Spleen (tissue), 11 donors: Measurements from ENCODE around the gene ADGRB2. TPM values are rescaled to one million over a fixed set of nuclear protein-coding genes. Genes with fewer than 3 reads are reported as not detected.

ENCODE experiments used
- DNase-seq: peaks from one replicate; pipeline ENCODE4 v3.0.0-alpha.2; 2020
- H3K27ac ChIP-seq, 8 donors: fragments of 200-600 bp; sonication (generic) in 7 of 8; 1 replicate in 4 of 8; 2 replicates in 4 of 8; pipeline versions ENCODE4 v1.5.0 to v1.8.0; 2016 to 2021; ENCODE audit warnings: inconsistent platforms in 4 of 8, mild to moderate bottlenecking in 4 of 8, moderate library complexity in 1 of 8
- H3K27me3 ChIP-seq, 7 donors: fragments of 200-600 bp; sonication (generic) in 6 of 7; replicated peaks in 1 of 7; 1 replicate in 4 of 7; 2 replicates in 3 of 7; pipeline versions ENCODE4 v1.5.0 to v1.8.0; 2016 to 2021; ENCODE audit warnings: inconsistent platforms in 3 of 7, mild to moderate bottlenecking in 1 of 7
- H3K36me3 ChIP-seq, 6 donors: fragments of 200-600 bp; sonication (generic) in 5 of 6; 1 replicate in 4 of 6; 2 replicates in 2 of 6; pipeline versions ENCODE4 v1.5.0 to v1.8.0; 2016 to 2021; ENCODE audit warnings: inconsistent platforms in 2 of 6
- H3K4me1 ChIP-seq, 6 donors: fragments of 200-600 bp; sonication (generic) in 5 of 6; 1 replicate in 3 of 6; 2 replicates in 3 of 6; pipeline versions ENCODE4 v1.5.0 to v1.8.0; 2016 to 2021; ENCODE audit warnings: inconsistent platforms in 3 of 6
- H3K4me3 ChIP-seq, 8 donors: fragments of 200-600 bp; sonication (generic) in 7 of 8; 1 replicate in 4 of 8; 2 replicates in 4 of 8; pipeline versions ENCODE4 v1.5.0 to v1.8.0; 2016 to 2021; ENCODE audit warnings: inconsistent platforms in 4 of 8, mild to moderate bottlenecking in 4 of 8, moderate library complexity in 2 of 8
- H3K9me3 ChIP-seq, 8 donors: fragments of 200-600 bp; sonication (generic) in 7 of 8; 1 replicate in 4 of 8; 2 replicates in 4 of 8; pipeline versions ENCODE4 v1.5.0 to v1.8.0; 2016 to 2021; ENCODE audit warnings: inconsistent platforms in 4 of 8
- CTCF ChIP-seq, 11 experiments: fragments of 200-600 bp in 7 of 11; fragments of 450-650 bp in 4 of 11; sonication (generic) in 4 of 11; IDR thresholded peaks in 8 of 11; conservative IDR thresholded peaks in 3 of 11; 1 replicate in 7 of 11; 2 replicates in 4 of 11; pipeline versions ENCODE4 v1.4.0 to v1.8.0; 2016 to 2021; ENCODE audit warnings: antibody characterized with exemption in 11 of 11, inconsistent platforms in 4 of 11, mild to moderate bottlenecking in 1 of 11
- POLR2A ChIP-seq, 3 donors: fragments of 450-650 bp; IDR thresholded peaks; one replicate each; pipeline ENCODE4 v1.5.1; 2017; ENCODE audit warnings: antibody characterized with exemption in 3 of 3, mild to moderate bottlenecking in 1 of 3
- POLR2AphosphoS5 ChIP-seq, 3 donors: sonication (generic); formaldehyde crosslinking; IDR thresholded peaks; one replicate each; pipeline ENCODE4 v1.5.1; 2017; ENCODE audit warnings: antibody characterized with exemption in 3 of 3
- WGBS, 5 donors: extraction: QIAGEN DNeasy Blood & Tissue Kit in 3 of 5; methylation state at CpG; one replicate each; pipeline versions ENCODE4 v1.1.5 to v1.1.7; 2013 to 2018; 5-methylcytosine and 5-hydroxymethylcytosine counted together
- intact Hi-C: fragments of 100-400 bp; cut with DNase I; formaldehyde crosslinking; loops from one replicate; pipeline ENCODE4 v1.15.0; 2023; ENCODE audit warnings: low total_unique reads
- polyA plus RNA-seq, 3 donors: library from polyadenylated mRNA; stranded (reverse); fragments of 200-250 nt; gene quantifications; one replicate each; pipeline ENCODE4 v1.2.1, GENCODE V29; 2013
- total RNA-seq, 7 donors: library from RNA; depleted of rRNA in 3 of 7; stranded (reverse); fragments of >200 nt in 3 of 7; fragmentation: NEBNext Ultra II Directional in 4 of 7; extraction: Animal tissue kit (Norgen Biotek cat#: 25700) in 4 of 7; gene quantifications; one replicate each; pipeline versions ENCODE4 v1.1.0 to v1.2.1, GENCODE V29; 2016 to 2021
- donor health status: healthy with polysubstance abuse.
- donor health status: DM: no; HTN: no; CAD: no; lungs with moderate emphysema.
- donor health status: DM: no; HTN: no; CAD: no.
- donor health status: Bipolar disorder and iron deficiency.
- donor health status: healthy.
- donor health status: DM: no; HTN: no; CAD: no.
- donor health status: DM: yes; HTN: yes; CAD: no.

Gene ADGRB2
- total and polyA plus RNA-seq, 10 donors, result 0.52 to 5.1 (median 1.5) TPM

DNA sequence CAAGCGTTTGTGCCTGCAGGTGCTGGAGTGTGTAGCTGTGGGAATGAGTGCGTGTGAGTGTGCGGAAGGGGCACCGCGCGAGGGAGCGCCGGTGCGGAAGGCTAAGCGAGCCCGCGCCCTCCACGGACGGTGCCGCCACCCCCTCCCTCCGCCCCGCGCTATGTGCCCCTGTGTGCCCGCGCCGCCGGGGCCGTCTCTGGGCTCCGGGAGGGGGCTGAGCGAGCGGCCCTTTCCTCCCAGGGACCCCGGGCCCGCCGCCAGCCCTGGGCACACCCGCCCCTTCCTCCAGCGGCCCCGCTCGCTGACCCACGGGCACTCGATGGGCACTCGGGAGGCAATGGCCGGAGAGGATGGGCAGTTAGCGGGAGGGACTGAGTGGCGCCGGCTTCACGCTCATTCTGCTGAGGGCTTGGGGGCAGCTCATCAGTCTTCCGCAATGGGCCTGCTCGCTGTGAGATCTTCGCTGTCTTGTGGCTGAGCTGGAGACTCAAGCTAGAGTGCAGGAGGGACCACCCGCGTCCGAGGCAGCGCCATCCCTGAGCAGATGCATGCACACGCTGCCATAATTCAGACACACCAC, 8.6 kb upstream of the ADGRB2 start:
- WGBS, 5 donors, result 7 to 28% (median 13%) methylated on average over 10 to 49 of the region's 49 CpGs
- intact Hi-C loops, result loop anchor here (10.0 kb wide), 1 partner anchor 48 kb away; no protein-coding TSS in a partner anchor
- TF ChIP-seq CTCF (IDR thresholded peaks at IDR 0.05 in 8 of 11, conservative IDR thresholded peaks at IDR 0.05 in 3 of 11), result no peak
- TF ChIP-seq POLR2AphosphoS5 (IDR thresholded peaks at IDR 0.05), result no peak
- H3K36me3 ChIP-seq, result no peaks in the 10 kb centered on the region
- H3K27ac ChIP-seq, result no peak overlapping the region
- peak overlapping the region; percentile 17 to 61 (median 28) for H3K4me3 ChIP-seq
- H3K4me1 ChIP-seq, result peaks cover 15 to 45% (median 31%) of the 10 kb centered on the region in 6 donors
- no peaks in the 10 kb centered on the region for H3K9me3 ChIP-seq
- DNase-seq, result no peak
- peaks cover 0 to 68% (median 35%) of the 10 kb centered on the region in 7 donors for H3K27me3 ChIP-seq

- H3K27me3 ChIP-seq, result peaks cover 0 to 63% (median 35%) of the 10 kb centered on the region in 7 donors
- H3K27ac ChIP-seq, result no peak overlapping the region
- WGBS, 5 donors, result 3 to 6% (median 3%) methylated on average over 26 to 68 of the region's 68 CpGs
- H3K4me1 ChIP-seq, result peaks cover 15 to 45% (median 31%) of the 10 kb centered on the region in 6 donors
- H3K9me3 ChIP-seq, result no peaks in the 10 kb centered on the region
- intact Hi-C loops, result loop anchor here (10.0 kb wide), 1 partner anchor 47 kb away; no protein-coding TSS in a partner anchor
- DNase-seq, result no peak
- no peaks in the 10 kb centered on the region for H3K36me3 ChIP-seq
- peak overlapping the region; percentile 17 to 61 (median 28) for H3K4me3 ChIP-seq
- TF ChIP-seq POLR2A (IDR thresholded peaks at IDR 0.05), result no peak
- TF ChIP-seq POLR2AphosphoS5 (IDR thresholded peaks at IDR 0.05), result no peak
These were observed 7.9 kb upstream of the ADGRB2 start for GRCh38 chr1:31771891-31772668.

- Histone ChIP-seq H3K27me3 (peaks cover 0 to 52% (median 31%) of the 10 kb centered on the region in 7 donors), H3K9me3 (no peaks in the 10 kb centered on the region), H3K4me1 (peaks cover 18 to 49% (median 34%) of the 10 kb centered on the region in 6 donors), H3K4me3 (no peak overlapping the region), H3K27ac (no peak overlapping the region), H3K36me3 (no peaks in the 10 kb centered on the region)
- intact Hi-C loops, result loop anchor here (10.0 kb wide), 1 partner anchor 45 kb away; no protein-coding TSS in a partner anchor
- TF ChIP-seq CTCF (IDR thresholded peaks at IDR 0.05 in 8 of 11, conservative IDR thresholded peaks at IDR 0.05 in 3 of 11) (no peak), POLR2A (IDR thresholded peaks at IDR 0.05) (no peak), POLR2AphosphoS5 (IDR thresholded peaks at IDR 0.05) (no peak)
- no peak for DNase-seq
- 55 to 79% (median 76%) methylated on average over 4 to 12 of the region's 12 CpGs for WGBS, 5 donors
These were observed 5.7 kb upstream of the ADGRB2 start for GRCh38 chr1:31769720-31770390.

GRCh38 chr1:31768939-31769704, 5.0 kb upstream of the ADGRB2 start:
- Histone ChIP-seq H3K27ac (no peak overlapping the region), H3K4me3 (no peak overlapping the region), H3K9me3 (no peaks in the 10 kb centered on the region), H3K4me1 (peaks cover 23 to 56% (median 40%) of the 10 kb centered on the region in 6 donors), H3K36me3 (no peaks in the 10 kb centered on the region), H3K27me3 (peaks cover 0 to 51% (median 29%) of the 10 kb centered on the region in 7 donors)
- intact Hi-C loops, result no loop called here
- no peak for DNase-seq
- WGBS, 5 donors, result 56 to 68% (median 60%) methylated on average over 5 of the region's 5 CpGs
- TF ChIP-seq CTCF (IDR thresholded peaks at IDR 0.05 in 8 of 11, conservative IDR thresholded peaks at IDR 0.05 in 3 of 11), result no peak
- no peak for TF ChIP-seq POLR2AphosphoS5 (IDR thresholded peaks at IDR 0.05)
- TF ChIP-seq POLR2A (IDR thresholded peaks at IDR 0.05), result no peak
